HepG2 (cell line): Measurements from ENCODE around the gene SLC12A3. TPM values are rescaled to one million over a fixed set of nuclear protein-coding genes. Genes with fewer than 3 reads are reported as not detected.

Experiments used
- BRF2 ChIP-seq: sonication (generic); formaldehyde crosslinking; IDR thresholded peaks from 2 replicates; pipeline ENCODE4 v1.8.1; 2022; ENCODE audit warnings: mild to moderate bottlenecking, missing genetic modification reagents
- CBX2 ChIP-seq, 2 experiments: fragments of 200-600 bp in 1 of 2; sonication (generic); formaldehyde crosslinking in 1 of 2; IDR thresholded peaks; 2 replicates each; pipeline versions ENCODE4 v1.7.0 to v1.8.1; 2018 to 2022; ENCODE audit warnings: low read depth in 2 of 2, low read length in 1 of 2, mild to moderate bottlenecking in 1 of 2, missing genetic modification reagents in 1 of 2
- FOXP1 ChIP-seq, 2 experiments: fragments of 450-650 bp in 1 of 2; IDR thresholded peaks; 2 replicates each; pipeline ENCODE4 v1.6.1; 2017 to 2018; ENCODE audit warnings: antibody characterized with exemption in 1 of 2
- HES4 ChIP-seq: sonication (generic); formaldehyde crosslinking; IDR thresholded peaks from 2 replicates; pipeline ENCODE4 v1.9.0; 2021; ENCODE audit warnings: mild to moderate bottlenecking, missing genetic modification reagents, borderline replicate concordance
- HHEX ChIP-seq: IDR thresholded peaks from 2 replicates; pipeline ENCODE4 v1.6.1; 2016; ENCODE audit warnings: control low read depth
- HOMEZ ChIP-seq: IDR thresholded peaks from 2 replicates; pipeline ENCODE4 v1.6.1; 2016; ENCODE audit warnings: low read depth
- KDM6A ChIP-seq: IDR thresholded peaks from 2 replicates; pipeline ENCODE4 v1.6.1; 2016; ENCODE audit warnings: low read depth
- PRDM15 ChIP-seq: sonication (generic); formaldehyde crosslinking; IDR thresholded peaks from 2 replicates; pipeline ENCODE4 v1.4.0; 2020; ENCODE audit warnings: missing genetic modification reagents
- RCOR2 ChIP-seq: IDR thresholded peaks from 2 replicates; pipeline ENCODE4 v1.6.1; 2016; ENCODE audit warnings: missing biosample characterization, missing genetic modification reagents
- SIN3A ChIP-seq: IDR thresholded peaks from 2 replicates; pipeline ENCODE4 v1.6.1; 2011; ENCODE audit warnings: low read depth, mild to moderate bottlenecking, control low read depth, low read length, borderline replicate concordance
- TEF ChIP-seq: sonication (generic); formaldehyde crosslinking; IDR thresholded peaks from 2 replicates; pipeline ENCODE4 v1.5.0; 2020; ENCODE audit warnings: missing genetic modification reagents
- ZFP36L2 ChIP-seq: sonication (generic); formaldehyde crosslinking; IDR thresholded peaks from 2 replicates; pipeline ENCODE4 v1.4.0; 2020; ENCODE audit warnings: missing genetic modification reagents
- ZNF224 ChIP-seq: sonication (generic); formaldehyde crosslinking; IDR thresholded peaks from 2 replicates; pipeline ENCODE4 v1.5.0; 2020; ENCODE audit warnings: mild to moderate bottlenecking, missing genetic modification reagents
- ZNF333 ChIP-seq: sonication (generic); formaldehyde crosslinking; IDR thresholded peaks from 2 replicates; pipeline ENCODE4 v1.4.0; 2020; ENCODE audit warnings: mild to moderate bottlenecking, missing genetic modification reagents, borderline replicate concordance
- ZNF629 ChIP-seq: sonication (generic); formaldehyde crosslinking; conservative IDR thresholded peaks from 2 replicates; pipeline ENCODE4 v1.5.0; 2020; ENCODE audit warnings: missing genetic modification reagents
- ZNF670 ChIP-seq: sonication (generic); formaldehyde crosslinking; IDR thresholded peaks from 2 replicates; pipeline ENCODE4 v1.8.0; 2022; ENCODE audit warnings: mild to moderate bottlenecking, missing genetic modification reagents, borderline replicate concordance
- ZNF704 ChIP-seq: sonication (generic); formaldehyde crosslinking; IDR thresholded peaks from 2 replicates; pipeline ENCODE4 v1.8.1; 2023; ENCODE audit warnings: mild to moderate bottlenecking, inconsistent platforms, moderate library complexity, missing genetic modification reagents, borderline replicate concordance
- polyA plus RNA-seq, 8 experiments: library from polyadenylated mRNA; depleted of rRNA in 3 of 8; stranded (reverse) in 7 of 8; unstranded in 1 of 8; fragments of >200 nt; fragmentation: Illumina TruSeq in 4 of 8; extraction: Trizol in 4 of 8; gene quantifications; 2 replicates each; pipeline versions ENCODE4 v1.2.1 to v1.2.3, GENCODE V29; 2011 to 2016; ENCODE audit warnings: low read depth in 4 of 8, missing spikeins in 1 of 8, mixed read lengths in 1 of 8; ENCODE audit not compliant: insufficient read depth in 1 of 8
- total RNA-seq, 5 experiments: library from RNA; depleted of rRNA; stranded (reverse); fragments of >200 nt; fragmentation: Illumina TruSeq; extraction: Trizol; gene quantifications; 2 replicates each; pipeline ENCODE4 v1.2.3, GENCODE V29; 2016; ENCODE audit warnings: low read depth in 1 of 5
- TF ChIP-seq, protein P1 (sequence below): sonication (generic); formaldehyde crosslinking; IDR thresholded peaks from 2 replicates; pipeline ENCODE4 v1.5.1; 2020; ENCODE audit warnings: missing genetic modification reagents, mild to moderate bottlenecking, borderline replicate concordance

The SLC12A3 gene
- total and polyA plus RNA-seq, 2 of the 13 experiments (the other 11 are each of a cell fraction or from before 2014, with no cell fraction given), result 6.2 TPM; not detected in 1

- TF ChIP-seq PRDM15 (CRISPR knock-in tag) (0 out of 2 replicates have a peak, but pooled peaks have one; percentile 20), CBX2 (IDR thresholded peaks at IDR 0.05; ENCODE audit: low read depth, low read length) (no peak), CBX2 (CRISPR knock-in tag; IDR thresholded peaks at IDR 0.05; ENCODE audit: low read depth) (peak; percentile 31; the same call in 1 of the 2 replicates), ZNF629 (CRISPR knock-in tag) (peak; percentile 21; the same call in 1 of the 2 replicates), TEF (CRISPR knock-in tag) (no peak), KDM6A (CRISPR knock-in tag) (peak; percentile 98), HES4 (CRISPR knock-in tag) (no peak), RCOR2 (peak; percentile 88), ZNF333 (no peak), ZNF224 (CRISPR knock-in tag) (peak; percentile 75; the same call in 1 of the 2 replicates), BRF2 (peak; percentile 64; the same call in 1 of the 2 replicates), ZNF670 (peak; percentile 86; the same call in 1 of the 2 replicates), HHEX (CRISPR knock-in tag) (peak; percentile 65), SIN3A (peak; percentile 58; the same call in 1 of the 2 replicates), HOMEZ (CRISPR knock-in tag) (peak; percentile 88), ZFP36L2 (CRISPR knock-in tag) (no peak), ZNF704 (CRISPR knock-in tag) (no peak), FOXP1 (IDR thresholded peaks at IDR 0.05) (no peak), FOXP1 (CRISPR knock-in tag; IDR thresholded peaks at IDR 0.05) (peak; percentile 91)
- TF ChIP-seq, protein P1, sequence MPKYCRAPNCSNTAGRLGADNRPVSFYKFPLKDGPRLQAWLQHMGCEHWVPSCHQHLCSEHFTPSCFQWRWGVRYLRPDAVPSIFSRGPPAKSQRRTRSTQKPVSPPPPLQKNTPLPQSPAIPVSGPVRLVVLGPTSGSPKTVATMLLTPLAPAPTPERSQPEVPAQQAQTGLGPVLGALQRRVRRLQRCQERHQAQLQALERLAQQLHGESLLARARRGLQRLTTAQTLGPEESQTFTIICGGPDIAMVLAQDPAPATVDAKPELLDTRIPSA, result no peak; the same call in 1 of the 2 replicates
Observed at GRCh38 chr16:56919099-56919800, 54.2 kb downstream of the SLC12A3 start (continued).
